ENCODE results near the gene TNFSF9.
"Not testable (repeated sequence)": the region's sequence is repeated elsewhere in the genome, so short reads cannot be mapped to it uniquely, and the experiment has no call there.

TNFSF9 gene

GRCh38 chr19:6499052-6499790, 31.6 kb upstream of the TNFSF9 start:
- no peak for TF ChIP-seq CTCF (IDR thresholded peaks at IDR 0.05; ENCODE audit: low read depth, low read length, missing control alignments)

GRCh38 chr19:6500837-6501739, 29.7 kb upstream of the TNFSF9 start:
- peak overlapping the region; percentile 47; the same call in 1 of the 2 replicates for H3K4me3 ChIP-seq (ENCODE audit: low read depth, low read length)
- TF ChIP-seq CTCF (IDR thresholded peaks at IDR 0.05; ENCODE audit: low read depth, low read length, missing control alignments): no peak
- no peak for DNase-seq (ENCODE audit: low read depth)

More at GRCh38 chr19:6499052-6499790, 31.6 kb upstream of the TNFSF9 start:
- no peak for DNase-seq (ENCODE audit: low read depth)
- no peak overlapping the region for H3K4me3 ChIP-seq (ENCODE audit: low read depth, low read length)

GRCh38 chr19:6501740-6502648, 28.8 kb upstream of the TNFSF9 start, which contains the start of gene TUBB4A:
Gene TUBB4A (minus strand): TSS chr19:6502309. CDS start chr19:6502212, 97 bp downstream.
- peak within 1 kb of the TSS; percentile 47 for H3K4me3 ChIP-seq (ENCODE audit: low read depth, low read length)
- TF ChIP-seq CTCF (IDR thresholded peaks at IDR 0.05; ENCODE audit: low read depth, low read length, missing control alignments): peak; percentile 12
- DNase-seq (ENCODE audit: low read depth): no peak

- DNase-seq (ENCODE audit: low read depth): no peak
- H3K4me3 ChIP-seq (ENCODE audit: low read depth, low read length): no peak overlapping the region
- no peak for TF ChIP-seq CTCF (IDR thresholded peaks at IDR 0.05; ENCODE audit: low read depth, low read length, missing control alignments)
Observed at GRCh38 chr19:6503407-6504201, 27.2 kb upstream of the TNFSF9 start.

GRCh38 chr19:6508028-6508771, 22.6 kb upstream of the TNFSF9 start:
- not testable (repeated sequence) for DNase-seq (ENCODE audit: low read depth); H3K4me3 ChIP-seq (ENCODE audit: low read depth, low read length)
